ENCODE data around the gene METTL25B. TPM values are rescaled to one million over a fixed set of nuclear protein-coding genes. Genes with fewer than 3 reads are reported as not detected.

METTL25B gene
- polyA plus RNA-seq, 5 donors = 30.4 to 42.0 (median 36.8) TPM

DNA sequence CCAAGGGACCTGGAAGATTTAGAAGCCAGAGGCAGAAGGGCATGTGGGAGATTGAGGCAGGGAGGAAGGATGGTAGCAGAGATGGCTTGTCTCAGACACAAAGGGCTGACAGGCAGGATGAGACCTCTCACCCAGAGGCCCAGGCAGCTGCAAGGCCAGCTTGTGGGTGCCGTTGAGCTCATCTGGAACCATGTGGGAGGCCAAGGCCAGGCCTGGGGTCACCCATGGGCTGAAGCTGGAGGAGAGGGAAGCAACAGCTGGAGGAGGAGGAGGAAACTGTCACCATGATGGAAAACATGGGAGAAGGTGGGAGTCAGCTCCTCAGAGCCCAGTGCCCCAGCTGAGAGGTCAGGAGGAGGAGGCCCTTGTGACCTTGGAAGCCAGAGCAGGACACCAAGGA is 29.3 kb upstream of the METTL25B start:
- DNase-seq = no peak

DNA sequence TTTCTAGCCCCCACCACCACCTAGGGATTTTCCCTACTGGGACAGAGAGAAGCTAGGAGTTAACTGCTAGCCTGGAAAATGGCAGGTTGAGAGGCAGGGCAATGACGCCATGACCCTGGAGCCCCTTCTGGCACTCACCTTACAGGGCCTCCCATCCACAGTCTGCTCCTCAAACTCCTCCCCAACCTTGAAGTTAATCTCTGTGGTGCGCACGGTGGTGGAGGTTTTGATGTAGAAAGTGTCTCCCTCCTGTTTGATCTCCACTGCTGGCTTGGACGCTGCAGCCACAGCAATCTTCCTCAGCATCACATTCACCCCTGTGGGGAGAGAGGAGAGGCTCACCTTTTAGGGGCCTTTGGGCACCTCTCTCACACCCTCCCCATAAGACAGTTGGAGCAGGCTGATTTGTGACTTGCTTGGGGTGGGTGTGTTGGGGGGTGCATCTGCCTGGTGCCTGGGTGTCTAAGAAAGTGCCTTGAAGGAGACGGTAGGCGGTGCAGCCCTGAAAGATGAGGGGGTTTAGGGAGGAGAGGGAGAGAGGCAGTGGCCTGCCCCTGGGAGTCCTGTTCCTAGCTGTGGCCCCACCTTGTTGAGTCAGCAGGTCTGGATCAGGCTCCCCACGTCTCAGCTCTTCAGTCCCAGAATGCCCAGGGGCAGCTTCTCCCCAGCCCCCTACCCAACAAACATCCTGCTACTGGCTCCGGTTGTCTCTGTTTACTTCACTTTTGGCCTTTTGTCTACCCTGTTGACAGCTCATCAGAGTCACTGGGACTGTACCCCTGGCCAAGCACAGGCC is 27.3 kb upstream of the METTL25B start:
- DNase-seq = no peak

DNA sequence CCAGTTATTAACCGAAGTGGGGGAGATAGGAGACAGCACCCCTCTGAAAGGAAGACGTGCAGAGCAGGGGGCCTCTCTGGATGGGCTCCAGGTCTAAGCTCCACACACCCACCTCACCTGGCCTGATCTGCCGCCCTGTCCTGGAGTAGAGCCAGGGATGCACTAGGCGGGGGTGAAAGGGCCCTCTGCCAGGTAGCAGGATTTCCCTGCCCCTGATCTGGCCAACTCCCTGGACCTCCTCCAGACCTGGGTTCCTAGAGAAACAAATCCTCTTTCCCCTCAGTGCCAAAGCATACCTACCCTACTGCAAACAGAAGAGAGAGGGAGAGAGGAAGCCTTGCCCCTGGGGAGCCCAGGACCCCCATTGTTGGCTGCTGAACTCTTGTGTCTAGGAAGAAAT is 24.9 kb upstream of the METTL25B start:
- no peak for DNase-seq

DNA sequence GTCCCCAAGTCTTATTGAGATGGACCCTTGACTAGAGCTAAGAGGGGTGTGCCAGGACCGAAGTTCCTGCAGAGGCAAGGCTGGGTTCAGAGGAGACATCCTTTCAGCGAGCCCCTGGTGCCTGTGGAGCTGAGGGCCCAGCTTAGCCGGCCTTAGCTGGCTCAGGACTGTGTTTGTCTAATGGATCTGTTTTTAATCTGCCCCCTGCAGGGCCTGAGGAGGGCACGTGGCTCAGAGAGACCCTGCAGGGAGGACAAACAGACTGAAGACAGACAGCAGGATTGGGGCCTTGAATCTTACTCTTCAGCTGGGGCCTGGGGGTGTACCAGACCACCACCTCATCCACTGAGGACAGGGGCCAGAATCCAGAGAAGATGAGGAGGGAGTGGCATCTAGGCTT is 24.5 kb upstream of the METTL25B start:
- no peak for DNase-seq

DNA sequence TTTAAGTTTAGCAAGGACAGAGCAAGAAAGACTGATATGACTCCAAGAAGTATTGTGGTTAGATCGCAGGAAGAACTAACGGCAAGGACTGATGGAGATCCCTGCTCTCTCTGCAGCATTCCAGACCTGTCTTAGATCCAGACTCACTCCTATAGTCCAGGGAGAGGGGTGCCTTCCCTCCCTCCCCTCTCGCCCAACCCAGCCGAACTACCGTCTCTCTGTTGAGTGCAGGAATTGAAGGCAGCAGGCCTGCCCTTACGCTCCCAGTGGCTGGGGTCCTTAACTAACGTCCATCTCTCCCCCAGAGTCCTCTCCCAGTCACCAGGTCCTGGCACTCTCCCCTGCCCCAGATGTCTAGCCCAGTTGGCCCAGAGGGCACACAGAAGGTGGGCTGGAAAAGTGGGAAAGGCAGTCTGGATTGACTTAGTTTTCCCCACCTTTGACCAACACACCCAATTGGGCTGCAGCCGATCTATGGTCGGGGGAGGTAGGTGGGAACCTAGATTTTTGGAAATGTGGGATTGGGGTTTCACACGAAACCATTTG is 24.0 kb upstream of the METTL25B start:
- no peak for DNase-seq

DNA sequence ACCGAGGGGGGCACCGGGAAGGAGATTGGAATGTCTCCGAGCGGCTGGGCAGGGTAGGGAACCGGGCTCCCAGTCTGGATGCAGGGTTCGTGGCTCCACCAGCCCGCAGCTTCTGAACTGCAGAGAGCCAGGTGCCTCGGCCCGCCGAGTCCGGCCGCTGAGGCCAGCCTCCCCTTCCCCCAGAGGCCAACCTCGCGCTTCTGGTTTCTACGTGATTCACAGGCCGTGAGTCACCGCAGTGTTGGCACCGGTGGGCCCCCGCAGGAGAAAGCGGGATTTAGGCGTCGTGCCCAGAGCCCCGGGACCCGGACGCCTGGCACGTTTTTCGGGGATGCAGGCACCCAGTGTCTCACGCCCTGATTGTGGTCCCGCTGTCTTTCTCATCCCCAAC is 23.3 kb upstream of the METTL25B start:
- no peak for DNase-seq

DNA sequence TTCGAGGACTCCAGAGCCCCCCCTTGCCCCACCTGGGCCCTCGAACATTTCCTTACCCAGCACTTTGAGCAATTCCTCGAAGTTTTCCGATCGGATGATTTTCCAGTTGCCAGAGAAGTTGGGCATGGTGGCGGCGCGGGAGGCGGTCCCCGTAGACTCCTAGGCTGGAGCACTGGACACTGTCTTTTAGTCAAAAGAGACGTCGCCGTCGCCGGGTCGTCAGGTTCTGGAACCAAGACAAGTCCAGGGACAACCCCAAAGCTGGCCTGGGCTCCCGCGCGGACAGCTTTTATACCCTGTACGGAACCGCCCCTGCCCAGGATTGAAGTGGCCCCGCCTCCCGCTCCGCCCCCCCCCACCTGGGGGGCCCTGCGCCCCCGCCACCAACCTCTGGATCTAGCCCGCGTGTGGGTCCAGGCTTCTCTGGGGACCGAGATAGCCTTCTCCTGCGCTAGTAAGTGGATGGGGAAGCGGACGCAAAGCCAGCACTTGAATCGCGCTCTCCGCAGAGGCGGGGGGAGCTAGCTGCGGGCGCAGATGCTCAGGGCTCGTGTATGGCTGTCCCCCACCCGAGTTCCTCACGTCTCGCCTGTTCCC is 22.9 kb upstream of the METTL25B start, which contains the start of gene CRABP2:
CRABP2 (minus strand) TSS at position 263 of the 597 bp plus-strand sequence; CDS start at position 126, 137 bp downstream.
- DNase-seq = peak in 1 of 2 donors; percentile 51

DNA sequence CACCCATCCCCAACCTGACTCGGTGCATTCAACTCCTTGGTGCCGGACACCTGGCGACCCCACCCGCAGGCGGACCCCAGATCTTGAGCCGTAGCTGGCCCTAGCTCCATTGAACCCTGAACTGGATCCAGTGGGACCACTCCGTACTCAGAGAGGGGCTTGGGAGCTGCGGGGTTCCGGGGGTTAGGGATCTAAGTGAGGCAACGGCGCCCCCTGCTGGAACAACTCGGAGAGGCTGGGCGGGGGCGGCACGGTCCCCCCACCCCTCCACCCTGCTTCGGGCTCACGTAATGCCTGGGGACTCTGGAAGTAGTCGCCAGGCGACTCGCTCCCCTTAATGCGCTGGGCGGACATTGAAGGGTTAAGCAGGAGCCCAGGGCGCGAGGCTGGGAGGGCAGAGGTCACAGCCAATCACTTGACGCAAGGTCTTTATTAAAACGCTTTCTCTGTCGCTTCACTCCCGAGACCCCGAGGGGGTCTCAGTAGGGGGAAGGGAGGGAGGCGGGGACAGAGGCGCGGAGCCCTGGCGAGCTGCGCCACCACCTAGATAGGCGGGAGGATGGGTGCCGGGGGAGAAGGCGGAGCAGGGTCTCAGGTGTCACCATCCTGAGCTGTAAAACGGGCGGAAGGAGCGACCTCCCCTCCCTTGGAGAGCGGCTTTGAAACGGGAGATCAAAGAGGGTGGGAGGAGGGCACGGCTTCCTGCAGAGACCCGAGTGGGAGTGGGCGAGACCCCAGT is 22.2 kb upstream of the METTL25B start:
- DNase-seq = peak; percentile 68 to 75

DNA sequence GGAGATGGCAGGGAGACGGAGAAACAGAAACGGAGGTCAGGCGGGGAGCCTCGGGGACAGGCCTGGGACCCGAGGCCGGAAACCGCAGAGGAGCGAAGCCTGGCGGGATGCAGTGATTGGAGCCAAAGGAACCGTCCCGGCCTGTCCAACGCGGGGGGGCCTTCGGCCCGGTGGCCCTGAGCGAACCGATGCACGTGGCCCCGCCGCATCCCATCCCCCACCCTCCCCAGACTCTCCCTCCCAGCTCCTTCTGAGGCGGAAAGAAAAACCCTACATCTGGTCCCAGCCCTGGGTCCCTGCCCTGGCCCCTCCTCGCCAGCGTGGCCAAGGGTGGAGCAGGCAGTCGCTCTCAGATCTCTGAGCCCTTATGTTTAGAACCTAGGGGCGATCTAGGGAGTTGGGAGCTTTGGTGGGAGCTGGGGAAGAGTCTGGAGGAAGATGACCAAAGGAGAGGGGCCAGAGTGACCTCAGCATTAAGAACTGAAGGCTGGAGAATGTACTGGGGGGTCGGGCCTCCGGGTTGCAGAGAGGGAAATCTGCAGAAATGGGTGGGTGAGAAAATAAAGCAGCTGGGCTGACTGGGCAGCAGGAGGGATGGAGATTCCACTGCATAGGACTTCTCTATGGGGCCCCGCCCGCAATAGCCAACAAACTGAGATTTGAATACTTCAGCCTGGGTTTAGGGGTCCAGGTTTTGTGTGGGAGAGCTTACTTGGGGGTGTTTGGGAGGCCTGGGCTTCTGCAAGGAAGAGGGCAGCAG is 21.4 kb upstream of the METTL25B start:
- DNase-seq = peak; percentile 71 to 77

DNA sequence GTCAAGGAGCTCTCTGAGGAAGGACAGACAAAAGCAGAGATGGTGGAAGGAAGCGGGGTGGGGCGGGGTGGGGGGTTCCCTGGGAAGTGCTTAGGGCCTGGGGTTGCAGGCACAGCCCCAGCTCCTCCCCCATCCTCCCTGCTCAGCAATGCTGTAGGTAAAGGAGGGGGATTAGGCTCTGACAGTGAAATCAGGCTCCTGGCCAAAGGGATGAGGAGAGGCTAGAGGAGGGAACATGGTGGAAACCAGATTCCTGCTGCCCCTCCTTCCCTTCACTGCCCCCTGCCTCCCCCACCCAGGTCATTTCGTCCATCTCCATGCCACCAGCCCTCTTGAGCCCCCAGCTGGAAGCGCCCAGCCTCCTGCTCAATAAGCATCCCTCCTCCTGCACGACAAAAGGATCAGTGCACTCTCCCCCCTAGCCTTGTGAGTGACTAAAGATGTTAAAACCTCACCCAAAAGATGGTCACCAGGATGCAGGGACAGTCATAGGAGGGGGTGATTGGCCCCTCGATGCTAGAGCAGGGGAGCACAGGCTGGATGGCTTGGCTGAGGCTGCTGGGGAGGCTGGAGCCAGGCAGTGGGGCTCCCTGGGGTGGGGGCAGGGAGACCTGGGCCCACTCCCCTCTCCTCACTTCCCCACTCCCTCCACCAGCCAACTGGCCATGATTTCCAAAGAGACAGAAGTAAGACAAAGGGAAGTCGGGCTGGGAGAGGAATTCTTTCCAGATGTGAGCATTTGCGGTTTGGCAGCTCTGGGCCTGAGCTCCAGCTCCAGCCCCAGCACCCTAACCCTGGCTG is 20.7 kb upstream of the METTL25B start:
- DNase-seq = no peak

DNA sequence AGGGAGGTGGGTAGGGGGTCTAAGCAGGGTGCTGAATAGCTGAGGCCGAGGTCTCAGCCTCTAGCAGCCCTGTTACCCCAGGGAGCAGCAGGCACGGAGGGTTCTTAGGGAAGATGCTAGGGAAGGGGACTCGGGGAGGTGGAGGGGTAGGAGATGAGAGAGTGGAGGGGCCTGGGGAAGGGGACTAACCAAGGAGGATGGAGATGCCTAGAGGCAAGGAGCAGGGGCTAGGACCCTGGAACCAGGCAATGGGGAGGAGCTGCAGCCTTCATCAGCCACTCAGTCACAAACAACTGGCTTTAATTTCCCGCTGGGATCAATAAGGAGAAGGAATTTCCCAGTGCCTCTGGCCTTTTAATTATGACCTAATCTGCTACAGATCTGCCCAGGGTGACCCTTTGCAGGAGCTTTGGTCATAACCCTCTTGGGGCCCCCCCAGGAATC is 20.0 kb upstream of the METTL25B start:
- DNase-seq = no peak

DNA sequence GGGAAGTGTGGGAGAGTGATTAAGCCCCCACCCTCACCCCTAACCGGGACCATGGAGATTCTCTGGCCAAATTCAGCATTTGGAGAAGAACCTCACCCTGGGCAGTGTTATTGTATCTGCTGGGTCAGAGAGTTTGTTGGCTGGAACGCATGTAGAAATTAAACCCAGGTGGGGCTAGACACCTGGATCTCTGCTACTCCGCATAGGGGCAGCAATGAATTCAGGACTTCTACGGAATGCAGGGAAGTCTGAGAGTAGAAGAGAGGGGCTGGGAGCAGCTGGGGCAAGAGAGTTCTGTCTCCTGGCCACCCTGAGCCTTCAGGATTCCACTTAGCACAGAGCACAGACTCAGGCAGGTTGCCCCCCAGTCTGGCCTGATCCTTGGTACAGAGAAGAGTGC is 19.2 kb upstream of the METTL25B start:
- DNase-seq = no peak

DNA sequence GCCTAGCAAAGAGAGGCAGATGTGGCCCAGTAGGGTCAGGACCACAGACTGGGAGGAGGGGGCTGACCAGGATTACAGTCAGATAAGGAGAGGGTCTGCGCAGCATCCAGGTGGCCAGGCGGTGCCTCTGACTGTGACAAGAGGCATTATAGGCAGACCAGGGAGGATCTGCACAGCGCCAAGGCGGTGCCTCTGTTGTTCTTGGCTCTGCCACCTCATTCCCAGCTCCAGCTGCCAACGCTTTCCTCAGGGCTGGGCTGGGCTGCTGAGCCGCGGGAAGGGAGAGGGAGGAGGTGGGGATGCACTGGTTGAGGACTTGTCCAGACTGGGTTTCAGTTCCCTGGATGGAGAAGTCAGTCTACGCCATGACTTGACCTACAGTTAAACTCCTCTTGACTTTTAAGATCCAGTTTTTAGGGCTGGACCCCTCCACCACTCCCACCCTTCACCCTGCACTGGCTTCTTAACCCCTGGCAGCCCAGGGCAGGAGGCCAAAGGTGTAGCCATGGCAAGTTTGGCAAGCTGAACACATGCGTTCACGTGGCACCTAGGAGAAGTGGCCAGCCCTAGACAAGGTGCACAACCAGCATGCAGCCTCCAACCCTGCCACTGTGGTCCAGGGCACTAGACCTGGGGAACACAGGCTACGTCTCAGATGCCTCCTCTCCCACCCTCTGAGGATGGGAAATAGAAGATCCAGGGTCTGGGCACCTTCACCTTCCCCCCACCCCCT is 18.3 kb upstream of the METTL25B start:
- DNase-seq = no peak

DNA sequence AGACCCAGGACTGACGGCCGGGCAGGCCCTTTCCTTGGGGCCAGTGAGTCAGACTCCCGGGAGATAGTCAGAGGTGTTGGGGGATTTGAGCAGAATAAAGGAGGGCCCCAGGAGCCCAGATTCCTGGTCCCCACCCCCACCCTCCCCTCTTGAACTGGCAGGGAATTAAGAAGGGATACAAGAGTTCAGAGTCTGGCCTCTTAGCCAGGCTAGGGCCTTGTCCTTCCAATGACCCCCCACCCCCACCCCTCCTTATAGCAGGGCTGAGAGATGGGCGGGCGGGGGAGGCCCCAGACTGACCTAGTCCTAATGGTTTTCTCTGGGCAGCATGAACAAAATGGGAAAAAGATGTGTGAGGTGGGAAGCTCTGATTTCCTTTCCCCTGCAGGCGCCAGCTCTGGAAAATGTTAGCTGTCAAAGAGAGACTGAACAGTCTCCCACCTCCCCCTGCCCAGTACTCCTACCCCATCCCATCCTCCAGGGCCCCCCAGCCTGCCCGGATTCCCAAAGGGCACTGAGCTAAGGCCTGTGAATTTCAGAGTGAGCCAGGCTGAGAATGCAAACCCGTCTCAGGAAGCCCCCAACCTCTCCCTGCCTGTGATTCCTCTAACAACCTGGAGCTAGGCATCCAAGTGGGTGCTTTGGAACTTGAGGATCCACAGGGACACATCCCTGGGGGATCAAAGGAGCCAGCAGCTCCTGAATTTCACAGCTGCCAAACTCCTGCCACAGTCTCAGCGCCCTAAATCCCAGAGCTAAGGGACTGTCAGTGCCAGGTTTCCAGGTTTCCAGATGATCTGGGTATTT is 17.1 kb upstream of the METTL25B start:
- no peak for DNase-seq

DNA sequence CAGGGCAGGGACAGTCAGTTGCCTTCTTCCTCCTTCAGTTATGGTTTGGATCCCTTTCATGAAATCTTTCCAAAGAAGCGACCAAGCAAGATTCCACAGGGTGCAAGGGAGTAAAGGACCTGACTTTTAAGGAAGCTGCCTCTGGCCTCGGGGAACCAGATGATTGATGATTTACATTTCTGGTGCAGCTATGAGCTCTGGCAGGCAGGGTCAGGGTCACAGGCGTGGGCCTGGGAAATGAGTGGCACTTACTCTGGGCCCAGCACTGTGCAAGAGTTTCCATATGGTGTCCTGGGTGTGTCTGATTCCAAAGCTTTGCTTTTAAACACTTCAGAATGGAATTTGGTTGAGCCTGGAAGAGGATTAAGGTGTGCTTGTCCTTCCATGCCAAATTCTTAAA is 15.6 kb upstream of the METTL25B start:
- no peak for DNase-seq

DNA sequence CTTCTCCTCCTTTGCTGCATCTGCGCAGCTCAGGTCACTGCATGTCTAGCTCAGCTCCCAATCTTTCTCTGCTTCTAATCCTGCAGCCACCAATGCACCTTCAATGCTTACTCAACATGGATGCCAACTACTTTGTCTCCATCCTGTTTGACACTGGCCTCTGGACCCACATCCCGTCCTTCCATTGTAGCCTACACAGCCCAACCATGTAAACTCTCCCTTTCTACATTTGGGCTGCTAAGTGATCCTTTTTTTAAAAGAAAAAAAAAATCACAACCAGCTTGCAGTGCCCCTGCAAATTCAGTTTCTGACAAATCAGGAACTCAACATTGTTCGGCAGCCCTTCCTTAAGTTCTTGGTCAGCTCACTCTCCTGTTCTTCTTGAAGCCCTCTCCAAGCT is 13.4 kb upstream of the METTL25B start:
- DNase-seq = no peak

DNA sequence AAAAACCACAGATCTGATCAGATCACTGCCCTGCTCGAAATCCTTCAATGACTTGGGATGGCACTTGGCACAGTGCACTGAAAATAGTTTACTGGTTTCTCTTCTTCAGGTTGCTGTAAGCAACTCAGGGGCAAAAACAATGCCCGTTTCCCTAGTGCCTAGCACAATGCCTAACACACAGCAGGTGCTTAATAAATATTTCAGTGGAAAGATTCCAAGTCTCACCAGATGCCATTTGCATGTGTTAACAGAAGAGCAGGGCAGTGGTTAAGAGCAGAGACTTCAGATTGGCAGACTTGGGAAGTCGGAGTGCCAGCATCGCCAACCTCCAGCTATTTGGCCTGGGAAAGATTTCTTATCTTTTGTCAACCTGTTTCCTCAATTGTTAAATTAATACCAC is 10.9 kb upstream of the METTL25B start:
- DNase-seq = no peak

DNA sequence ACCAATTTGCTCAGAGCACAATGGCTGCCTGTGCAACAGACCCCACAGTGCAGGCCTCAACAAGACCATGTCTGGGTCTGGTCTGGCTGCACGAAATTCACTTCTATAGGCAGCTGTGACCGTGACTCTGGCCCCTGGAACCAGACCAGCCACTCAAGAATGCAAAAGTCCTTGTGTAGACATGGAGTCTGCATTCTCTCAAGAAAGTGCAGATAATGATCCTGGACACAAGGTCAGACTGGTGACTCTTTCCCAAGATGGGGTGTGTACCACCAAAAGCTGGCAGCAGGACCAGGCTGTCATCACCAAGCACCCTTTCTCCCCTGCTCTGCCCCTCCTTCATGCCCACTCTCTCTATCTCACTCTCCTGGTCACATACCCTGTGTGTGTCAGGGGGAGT is 7.1 kb upstream of the METTL25B start:
- no peak for DNase-seq

DNA sequence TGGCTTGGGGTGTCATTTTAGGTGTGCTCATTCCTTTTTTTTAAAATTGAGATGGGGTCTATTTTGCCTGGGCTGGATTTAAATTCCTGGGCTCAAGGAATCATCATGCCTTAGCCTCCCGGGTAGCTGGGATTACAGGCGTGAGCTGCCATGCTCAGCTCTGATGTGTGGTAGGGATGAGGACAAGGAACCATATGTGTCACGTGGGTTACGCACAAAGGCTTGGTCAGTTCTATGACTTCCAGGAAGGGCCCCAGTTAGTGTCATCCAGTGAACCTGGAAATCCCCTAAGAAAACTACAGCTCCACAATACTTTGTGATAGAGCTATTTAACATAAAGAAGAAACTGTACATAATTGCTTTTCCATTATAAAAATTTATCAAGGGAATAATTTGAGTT is 6.7 kb upstream of the METTL25B start:
- no peak for DNase-seq
